Left hindlimb (tissue), 1 donor: Measurements from ENCODE around the gene PIGU.
A peak's percentile ranks its signal among the peaks of the same experiment; 100 is the strongest.

Experiments used
- DNase-seq: peaks from one replicate; pipeline ENCODE4 v3.0.0-alpha.2; 2018

The PIGU gene

GRCh38 chr20:34578025-34578424 lies 98.9 kb downstream of the PIGU start:
- no peak for DNase-seq

DNA sequence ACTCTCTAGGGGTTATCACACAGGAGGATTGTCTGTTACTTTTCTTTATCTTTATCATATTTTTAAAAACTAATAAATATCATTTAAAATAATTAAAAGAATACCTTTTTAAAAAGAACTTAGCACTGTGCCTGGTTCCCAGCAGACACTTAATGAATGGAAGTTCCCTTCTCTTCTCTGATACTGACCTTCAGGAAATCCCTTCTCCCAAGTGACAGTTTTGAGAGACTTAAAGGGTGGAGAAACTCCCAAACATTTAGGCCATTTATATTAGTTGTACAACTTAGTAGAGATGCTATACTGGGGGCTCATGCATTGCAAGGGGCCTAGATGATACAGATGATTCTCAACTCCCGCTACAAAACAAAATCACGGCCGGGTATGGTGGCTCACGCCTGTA lies 99.8 kb downstream of the PIGU start:
- no peak for DNase-seq

GRCh38 chr20:34575756-34576155 lies 101.1 kb downstream of the PIGU start:
- no peak for DNase-seq

DNA sequence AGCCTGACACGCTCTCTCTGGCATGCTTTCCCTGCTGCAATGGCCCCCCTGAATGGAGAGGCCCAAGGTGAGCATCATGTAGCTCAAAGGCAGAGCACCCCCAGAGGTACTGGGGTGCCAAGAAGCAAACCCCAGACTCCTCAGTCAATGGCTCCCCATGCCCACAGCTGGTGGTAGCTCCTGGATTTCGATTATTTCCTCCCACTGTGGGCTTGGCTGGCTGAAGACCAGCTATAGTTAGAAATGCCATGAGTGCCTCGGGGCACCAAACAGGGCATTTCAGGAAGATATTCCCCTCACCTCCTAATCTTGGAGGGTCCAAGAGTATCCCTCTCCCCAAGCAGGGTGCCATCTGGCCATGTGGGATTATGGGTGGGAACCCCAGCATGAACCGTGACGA lies 101.6 kb downstream of the PIGU start:
- no peak for DNase-seq

DNA sequence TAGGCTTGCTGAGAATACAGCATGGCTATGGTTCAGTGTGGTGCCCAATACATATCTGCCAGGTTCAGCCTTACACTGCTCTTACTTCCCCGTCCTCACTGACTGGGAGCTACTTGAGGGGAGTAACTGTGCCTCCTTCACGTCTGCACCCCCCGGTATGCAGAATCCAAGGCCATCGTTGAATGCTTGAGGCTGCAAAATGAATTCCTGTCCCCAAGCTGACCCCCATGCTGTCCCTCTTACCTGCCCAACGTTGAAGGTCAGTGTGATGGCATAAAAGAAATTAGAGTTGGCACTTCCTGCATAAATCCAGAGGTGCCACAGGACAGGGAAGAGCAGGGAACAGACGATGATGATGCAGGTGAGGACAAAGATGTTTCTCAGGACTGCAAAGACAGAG lies 102.0 kb downstream of the PIGU start:
- DNase-seq, result no peak

DNA sequence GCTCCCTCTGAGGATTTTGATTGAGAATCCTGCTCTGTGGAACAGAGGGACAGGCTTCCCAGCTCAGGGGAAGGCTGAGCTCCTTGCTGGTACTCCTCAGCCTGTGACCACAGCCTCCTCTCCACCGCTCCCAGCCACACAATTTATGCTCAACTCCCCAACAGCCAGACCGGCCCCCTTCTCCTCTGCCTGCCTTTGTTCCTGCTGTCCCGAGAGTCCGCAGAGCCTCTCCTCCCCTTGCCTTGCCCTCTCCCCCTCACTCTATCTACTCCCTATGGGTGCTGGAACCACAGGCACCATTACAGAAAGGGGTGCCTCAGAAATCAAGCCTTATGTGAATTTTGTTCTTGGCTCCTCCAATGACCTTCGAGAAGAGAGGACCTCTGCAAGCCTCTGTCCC lies 102.5 kb downstream of the PIGU start:
- DNase-seq, result no peak

DNA sequence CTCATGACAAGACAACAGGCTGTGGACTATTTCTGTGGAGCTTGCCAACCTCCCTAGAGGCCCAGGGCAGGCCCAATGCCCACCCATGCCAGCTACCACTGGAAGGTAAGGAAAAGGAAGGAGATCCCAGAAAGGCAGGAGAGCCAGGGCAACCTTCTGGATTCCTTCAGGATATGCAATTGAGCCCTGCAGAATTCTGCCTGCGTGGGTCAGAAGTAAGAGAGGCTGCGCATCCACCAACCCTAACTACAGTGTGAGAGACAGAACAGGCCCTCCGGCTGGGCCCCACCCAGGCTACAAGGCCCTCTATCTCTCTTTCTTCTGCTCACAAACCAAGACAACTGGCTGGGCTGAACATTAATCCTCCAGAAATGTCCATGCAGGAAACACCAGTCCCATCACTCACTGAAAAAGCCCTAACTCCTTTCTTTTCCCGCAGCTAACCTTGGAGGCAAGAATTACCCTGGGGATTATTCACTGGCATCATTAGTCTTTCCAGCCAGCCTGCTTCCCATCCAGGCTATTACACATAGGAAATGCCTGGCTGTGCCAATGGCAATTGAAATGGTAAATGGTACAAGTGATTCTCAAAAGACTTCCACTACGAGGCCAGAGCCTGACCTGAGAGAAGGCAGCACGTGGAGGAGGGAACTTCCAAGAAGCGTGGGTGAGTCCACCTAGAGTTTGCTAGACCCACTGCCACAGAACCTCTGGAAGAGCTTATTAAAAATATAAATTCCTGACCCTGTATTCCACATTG lies 103.2 kb downstream of the PIGU start:
- no peak for DNase-seq

GRCh38 chr20:34571753-34572152 lies 105.1 kb downstream of the PIGU start:
- DNase-seq, result no peak

DNA sequence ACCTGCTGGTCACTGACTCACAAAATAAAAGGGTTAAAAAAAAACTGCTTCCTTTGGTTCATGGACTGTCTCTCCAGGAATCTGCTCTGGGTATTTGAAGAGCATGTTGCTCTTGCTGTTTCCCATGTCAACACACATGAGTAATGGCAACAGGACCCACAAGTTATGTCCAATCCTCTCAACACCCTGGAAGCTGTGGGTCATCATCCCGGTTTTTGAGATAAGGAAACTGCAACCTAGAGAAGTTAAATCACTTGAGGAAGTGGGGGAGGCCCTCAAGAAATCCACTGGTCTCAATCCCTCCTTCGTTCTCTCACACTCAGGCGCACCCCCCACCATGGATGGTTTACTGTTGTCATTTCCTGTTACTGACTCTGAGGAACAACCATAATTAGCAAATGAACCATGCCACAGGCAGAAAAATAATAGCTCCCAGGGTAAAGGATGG lies 106.0 kb downstream of the PIGU start:
- DNase-seq, result no peak

GRCh38 chr20:34569598-34569997 lies 107.3 kb downstream of the PIGU start:
- DNase-seq, result no peak

- no peak for DNase-seq
Measured at GRCh38 chr20:34567892-34568865, 108.7 kb downstream of the PIGU start.

DNA sequence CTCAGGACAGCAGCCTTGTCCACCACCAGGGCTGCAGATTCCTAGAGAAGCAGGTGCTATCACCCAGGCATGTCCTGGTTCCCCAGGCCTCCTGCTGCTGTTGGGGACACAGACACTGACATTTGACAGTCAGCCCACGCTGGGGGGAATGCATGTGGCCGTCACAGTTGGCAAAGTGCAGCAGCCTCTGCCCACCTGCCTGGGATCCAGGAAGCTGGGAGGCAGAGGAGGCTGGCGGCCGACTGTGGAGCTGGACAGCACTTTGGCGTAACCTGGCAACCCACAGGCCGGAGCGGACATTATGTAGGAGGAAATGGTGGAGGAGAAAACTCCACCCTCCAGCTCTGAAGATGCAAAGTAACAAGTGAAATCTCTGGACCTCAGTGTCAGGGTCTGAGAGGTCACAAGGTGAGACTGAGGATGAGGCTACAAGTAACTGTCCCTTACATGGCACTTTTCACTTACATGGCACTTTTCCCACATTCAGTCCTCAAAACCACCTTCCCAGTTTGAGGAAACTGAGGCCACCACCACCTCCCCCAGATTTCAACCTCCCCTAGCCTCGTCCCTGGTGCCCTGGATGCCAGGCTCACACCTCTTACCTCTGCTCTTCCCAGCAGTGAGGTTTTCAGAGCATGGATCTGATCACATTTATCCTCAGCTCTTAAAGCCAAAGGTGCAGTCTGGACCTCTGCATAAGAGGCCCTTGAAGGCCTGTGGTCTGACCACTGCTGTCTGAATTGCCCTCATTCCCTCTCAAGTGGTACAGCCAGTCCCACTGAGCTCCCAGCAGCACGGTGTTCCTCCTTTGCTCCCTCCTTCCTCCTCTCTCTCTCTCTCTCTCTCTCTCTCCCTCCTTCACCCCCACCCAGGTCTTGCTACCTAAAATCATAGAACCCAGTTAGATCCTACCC lies 109.7 kb downstream of the PIGU start:
- DNase-seq, result no peak

- no peak for DNase-seq
Measured at GRCh38 chr20:34564833-34565232, 112.1 kb downstream of the PIGU start.

GRCh38 chr20:34562641-34563040 lies 114.3 kb downstream of the PIGU start:
- no peak for DNase-seq

GRCh38 chr20:34561661-34562060 lies 115.2 kb downstream of the PIGU start:
- DNase-seq, result no peak

DNA sequence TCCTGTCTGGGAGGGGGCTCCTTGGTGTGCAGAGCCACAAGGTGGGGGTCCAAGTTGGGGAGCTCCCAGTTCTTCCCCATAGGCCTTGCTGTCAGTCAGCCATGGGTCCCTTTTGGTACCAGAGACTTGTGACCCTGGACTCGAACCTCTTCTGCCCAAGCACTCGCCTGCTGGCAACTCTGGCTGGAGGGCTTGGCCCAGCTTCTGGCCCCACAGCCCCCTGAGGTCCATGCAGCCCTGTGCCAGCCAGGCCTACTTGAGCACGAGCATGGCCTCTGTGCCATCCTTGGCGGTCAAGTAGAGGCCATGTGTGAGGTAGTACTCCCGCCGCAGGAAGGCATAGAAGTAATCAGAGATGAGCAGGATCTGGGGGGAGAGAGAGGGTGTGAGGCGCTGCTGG lies 116.3 kb downstream of the PIGU start:
- DNase-seq, result no peak

DNA sequence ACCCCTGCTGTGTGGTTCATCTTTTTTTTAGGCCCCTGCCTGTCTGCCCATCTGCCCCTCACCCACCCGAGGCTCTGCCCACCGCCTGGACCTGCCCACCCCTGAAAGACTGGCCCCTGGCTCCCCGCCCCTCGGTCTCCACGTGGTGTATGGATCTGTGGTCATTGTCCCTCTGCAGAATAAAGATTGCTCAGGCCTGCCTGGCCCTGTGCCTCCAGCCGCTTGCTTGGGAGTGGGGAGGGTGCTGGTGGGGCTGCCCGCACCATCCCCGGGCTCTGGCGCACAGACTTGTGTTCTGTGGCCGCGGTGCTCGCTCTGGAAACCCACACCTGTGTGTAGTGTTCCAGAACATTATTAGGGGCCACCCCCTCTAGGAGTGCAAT lies 116.8 kb downstream of the PIGU start:
- DNase-seq, result no peak

DNA sequence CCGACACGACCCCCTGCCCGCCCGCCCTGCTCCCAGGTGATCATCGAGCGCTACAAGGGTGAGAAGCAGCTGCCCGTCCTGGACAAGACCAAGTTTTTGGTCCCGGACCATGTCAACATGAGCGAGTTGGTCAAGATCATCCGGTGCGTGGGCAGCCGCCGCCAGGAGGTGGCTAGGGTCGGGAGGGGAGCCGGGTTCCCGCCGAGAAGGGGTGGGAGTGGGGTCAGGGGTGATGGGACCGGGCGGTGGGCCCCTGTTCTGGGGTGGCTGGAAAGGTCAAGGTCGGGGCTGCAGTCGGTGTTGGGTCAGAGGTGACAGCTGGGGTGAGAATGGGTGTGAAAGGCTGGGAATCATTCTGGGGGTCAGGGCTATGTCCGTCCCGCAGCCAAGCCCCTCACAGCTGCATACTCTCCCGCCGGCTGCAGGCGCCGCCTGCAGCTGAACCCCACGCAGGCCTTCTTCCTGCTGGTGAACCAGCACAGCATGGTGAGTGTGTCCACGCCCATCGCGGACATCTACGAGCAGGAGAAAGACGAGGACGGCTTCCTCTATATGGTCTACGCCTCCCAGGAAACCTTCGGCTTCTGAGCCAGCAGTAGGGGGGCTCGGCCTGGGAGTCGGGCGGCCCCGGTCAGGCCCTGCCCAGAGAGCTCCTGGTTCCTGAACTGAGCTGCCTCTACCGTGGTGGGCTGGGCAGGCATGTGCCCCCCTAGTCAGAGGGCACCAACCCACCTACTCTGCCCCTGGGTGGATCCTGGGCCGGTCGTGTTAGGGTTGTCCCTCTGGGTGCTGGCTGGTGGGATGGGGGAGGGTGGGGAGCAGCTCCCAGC lies 117.4 kb downstream of the PIGU start:
- no peak for DNase-seq

DNA sequence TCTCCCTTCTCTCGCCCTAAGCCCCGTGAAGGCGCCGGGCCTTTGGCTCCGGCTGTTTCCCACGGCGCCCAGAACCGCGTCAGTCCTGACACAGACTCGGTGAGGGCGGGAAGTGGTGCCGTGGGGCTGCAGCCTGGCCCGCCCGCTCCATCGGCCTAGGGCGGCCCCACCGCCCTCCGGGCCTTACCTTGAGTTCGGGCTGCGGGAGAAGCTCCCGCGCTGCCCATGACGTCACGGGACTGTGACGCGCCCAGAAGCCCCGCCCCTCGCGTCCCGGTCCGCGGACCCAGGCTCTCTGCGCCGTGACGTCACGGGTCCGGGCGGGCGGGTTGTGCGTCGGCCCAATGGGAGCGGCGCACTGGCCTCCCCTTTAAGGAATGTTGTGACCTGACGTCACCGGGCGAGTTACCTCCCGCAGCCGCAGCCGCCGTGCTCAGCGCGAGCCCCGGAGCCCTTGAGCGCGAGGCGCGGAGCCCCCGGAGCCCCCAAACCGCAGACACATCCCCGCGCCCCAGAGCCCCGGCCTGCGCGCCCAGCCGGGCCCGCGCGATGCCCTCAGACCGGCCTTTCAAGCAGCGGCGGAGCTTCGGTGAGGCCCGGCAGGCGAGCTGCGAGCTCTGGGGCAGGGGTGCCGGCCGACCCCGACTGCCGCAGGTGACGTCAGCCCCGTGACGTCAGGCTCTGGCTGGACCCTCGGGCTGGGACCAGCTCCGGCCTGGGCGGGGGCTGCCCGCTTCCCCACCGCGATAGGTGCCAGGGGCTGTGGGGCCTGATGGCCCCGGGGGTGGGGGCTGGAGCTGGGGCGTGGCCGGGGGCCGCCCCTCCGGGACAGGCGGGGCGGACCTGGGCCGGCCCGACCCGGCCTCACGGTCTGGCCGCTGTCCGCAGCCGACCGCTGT lies 118.3 kb downstream of the PIGU start, which contains the start of gene MAP1LC3A:
TSS of gene MAP1LC3A (plus strand) at position 399 of the 899 bp plus-strand sequence. CDS start at position 550, 151 bp downstream.
- peak; percentile 95 for DNase-seq

GRCh38 chr20:34557936-34558319 lies 119.0 kb downstream of the PIGU start:
- DNase-seq, result no peak
